PC-9 (cell line): ENCODE data around the gene TTC27.

Source experiments
- EZH2 ChIP-seq: fragments of 200-600 bp; sonication (generic); IDR thresholded peaks from 2 replicates; pipeline ENCODE4 v1.8.0; 2017; ENCODE audit warnings: antibody characterized with exemption, low read depth
- TF ChIP-seq, protein P1 (sequence below): fragments of 200-600 bp; sonication (generic); conservative IDR thresholded peaks from 2 replicates; pipeline ENCODE4 v1.6.1; 2017; ENCODE audit warnings: mixed run types, antibody characterized with exemption, mild to moderate bottlenecking, moderate library complexity

- no peak for TF ChIP-seq EZH2
- TF ChIP-seq, protein P1, sequence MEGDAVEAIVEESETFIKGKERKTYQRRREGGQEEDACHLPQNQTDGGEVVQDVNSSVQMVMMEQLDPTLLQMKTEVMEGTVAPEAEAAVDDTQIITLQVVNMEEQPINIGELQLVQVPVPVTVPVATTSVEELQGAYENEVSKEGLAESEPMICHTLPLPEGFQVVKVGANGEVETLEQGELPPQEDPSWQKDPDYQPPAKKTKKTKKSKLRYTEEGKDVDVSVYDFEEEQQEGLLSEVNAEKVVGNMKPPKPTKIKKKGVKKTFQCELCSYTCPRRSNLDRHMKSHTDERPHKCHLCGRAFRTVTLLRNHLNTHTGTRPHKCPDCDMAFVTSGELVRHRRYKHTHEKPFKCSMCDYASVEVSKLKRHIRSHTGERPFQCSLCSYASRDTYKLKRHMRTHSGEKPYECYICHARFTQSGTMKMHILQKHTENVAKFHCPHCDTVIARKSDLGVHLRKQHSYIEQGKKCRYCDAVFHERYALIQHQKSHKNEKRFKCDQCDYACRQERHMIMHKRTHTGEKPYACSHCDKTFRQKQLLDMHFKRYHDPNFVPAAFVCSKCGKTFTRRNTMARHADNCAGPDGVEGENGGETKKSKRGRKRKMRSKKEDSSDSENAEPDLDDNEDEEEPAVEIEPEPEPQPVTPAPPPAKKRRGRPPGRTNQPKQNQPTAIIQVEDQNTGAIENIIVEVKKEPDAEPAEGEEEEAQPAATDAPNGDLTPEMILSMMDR, result no peak
Observed at GRCh38 chr2:32652555-32653209, 24.8 kb downstream of the TTC27 start.
